MM.1S (cell line): Measurements from ENCODE around the gene DNMT3A.

Experiments
- DNase-seq: peaks from one replicate; pipeline ENCODE4 v3.0.0-alpha.2; 2015
- H2AFZ ChIP-seq: fragments of 300-600 bp; sonication (generic); 2 replicates; pipeline ENCODE4 v1.6.0; 2016; ENCODE audit warnings: antibody characterized with exemption, low read length
- H3F3A ChIP-seq: fragments of 300-600 bp; sonication (generic); 2 replicates; pipeline ENCODE4 v1.6.1; 2016; ENCODE audit warnings: mild to moderate bottlenecking, antibody characterized with exemption, low read length, moderate library complexity, mixed read lengths; ENCODE audit not compliant: insufficient read depth
- H3K27ac ChIP-seq: fragments of 300-600 bp; sonication (generic); 2 replicates; pipeline ENCODE4 v1.5.1; 2016; ENCODE audit warnings: mild to moderate bottlenecking, low read length
- H3K27me3 ChIP-seq: fragments of 300-600 bp; sonication (generic); replicated peaks from 2 replicates; pipeline ENCODE4 v1.6.0; 2016; ENCODE audit warnings: low read length; ENCODE audit not compliant: insufficient read depth
- H3K36me3 ChIP-seq: fragments of 300-600 bp; sonication (generic); replicated peaks from 2 replicates; pipeline ENCODE4 v1.6.1; 2016; ENCODE audit warnings: mild to moderate bottlenecking, low read length, mixed read lengths; ENCODE audit not compliant: insufficient read depth
- H3K4me1 ChIP-seq: fragments of 300-600 bp; sonication (generic); 2 replicates; pipeline ENCODE4 v1.6.1; 2016; ENCODE audit warnings: low read length, mixed read lengths
- H3K4me2 ChIP-seq: fragments of 300-600 bp; sonication (generic); 2 replicates; pipeline ENCODE4 v1.6.0; 2016; ENCODE audit warnings: low read depth, low read length
- H3K4me3 ChIP-seq: fragments of 300-600 bp; sonication (generic); 2 replicates; pipeline ENCODE4 v1.5.1; 2016; ENCODE audit warnings: low read length, mixed read lengths
- H3K79me2 ChIP-seq: fragments of 300-600 bp; sonication (generic); 2 replicates; pipeline ENCODE4 v1.6.1; 2016; ENCODE audit warnings: mixed run types, low read length, mixed read lengths
- H3K9ac ChIP-seq: fragments of 300-600 bp; sonication (generic); 2 replicates; pipeline ENCODE4 v1.6.1; 2016; ENCODE audit warnings: low read length, mixed read lengths
- H3K9me2 ChIP-seq: fragments of 300-600 bp; sonication (generic); replicated peaks from 2 replicates; pipeline ENCODE4 v1.6.1; 2016; ENCODE audit warnings: mild to moderate bottlenecking, low read length, mixed read lengths; ENCODE audit not compliant: insufficient read depth
- H3K9me3 ChIP-seq: fragments of 300-600 bp; sonication (generic); replicated peaks from 2 replicates; pipeline ENCODE4 v1.6.1; 2016; ENCODE audit warnings: mild to moderate bottlenecking, low read length, mixed read lengths; ENCODE audit not compliant: insufficient read depth
- H4K20me1 ChIP-seq: fragments of 300-600 bp; sonication (generic); 2 replicates; pipeline ENCODE4 v1.6.1; 2016; ENCODE audit warnings: mild to moderate bottlenecking, low read length, moderate library complexity, mixed read lengths; ENCODE audit not compliant: insufficient read depth
- EZH2 ChIP-seq: fragments of 300-600 bp; sonication (generic); optimal IDR thresholded peaks from 2 replicates; pipeline ENCODE3; 2017; ENCODE audit warnings: low read depth, mild to moderate bottlenecking, antibody characterized with exemption, low read length, mixed read lengths
- EZH2phosphoT487 ChIP-seq: fragments of 300-600 bp; sonication (generic); IDR thresholded peaks from 2 replicates; pipeline ENCODE4 v1.6.1; 2018; ENCODE audit warnings: antibody characterized with exemption, low read length
- TF ChIP-seq, protein P1 (sequence below): fragments of 300-600 bp; sonication (generic); IDR thresholded peaks from 2 replicates; pipeline ENCODE4 v1.5.1; 2016; ENCODE audit warnings: antibody characterized with exemption, low read length, mixed read lengths

Gene DNMT3A

DNA sequence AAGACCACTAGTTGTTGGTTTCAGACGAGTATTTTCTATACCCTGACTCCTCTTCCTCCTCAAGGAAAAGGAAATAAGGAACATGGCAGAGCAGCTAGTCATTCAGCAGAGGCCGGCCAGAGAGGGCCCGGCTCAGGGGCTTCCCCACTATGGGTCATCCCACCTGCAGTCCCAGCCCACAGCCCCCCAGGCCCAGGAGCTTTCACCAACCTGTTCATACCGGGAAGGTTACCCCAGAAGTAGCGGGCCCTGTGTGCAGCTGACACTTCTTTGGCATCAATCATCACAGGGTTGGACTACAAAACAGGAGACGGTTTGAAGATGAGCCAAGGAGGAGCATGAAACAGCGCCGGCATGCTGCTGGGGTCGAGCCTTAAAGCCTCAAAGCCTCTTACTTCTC is 102.8 kb downstream of the DNMT3A start:
- H3K4me2 ChIP-seq = no peak overlapping the region
- no peak for DNase-seq
- no peaks in the 10 kb centered on the region for H3F3A ChIP-seq
- no peaks in the 10 kb centered on the region for H3K27me3 ChIP-seq
- no peak overlapping the region for H3K9ac ChIP-seq
- H2AFZ ChIP-seq = no peak overlapping the region
- no peak overlapping the region for H3K27ac ChIP-seq
- no peaks in the 10 kb centered on the region for H3K9me3 ChIP-seq
- H3K36me3 ChIP-seq = no peaks in the 10 kb centered on the region
- H3K9me2 ChIP-seq = no peaks in the 10 kb centered on the region
- H3K4me3 ChIP-seq = no peak overlapping the region
- no peaks in the 10 kb centered on the region for H3K79me2 ChIP-seq
- H4K20me1 ChIP-seq = no peaks in the 10 kb centered on the region
- TF ChIP-seq, protein P1, sequence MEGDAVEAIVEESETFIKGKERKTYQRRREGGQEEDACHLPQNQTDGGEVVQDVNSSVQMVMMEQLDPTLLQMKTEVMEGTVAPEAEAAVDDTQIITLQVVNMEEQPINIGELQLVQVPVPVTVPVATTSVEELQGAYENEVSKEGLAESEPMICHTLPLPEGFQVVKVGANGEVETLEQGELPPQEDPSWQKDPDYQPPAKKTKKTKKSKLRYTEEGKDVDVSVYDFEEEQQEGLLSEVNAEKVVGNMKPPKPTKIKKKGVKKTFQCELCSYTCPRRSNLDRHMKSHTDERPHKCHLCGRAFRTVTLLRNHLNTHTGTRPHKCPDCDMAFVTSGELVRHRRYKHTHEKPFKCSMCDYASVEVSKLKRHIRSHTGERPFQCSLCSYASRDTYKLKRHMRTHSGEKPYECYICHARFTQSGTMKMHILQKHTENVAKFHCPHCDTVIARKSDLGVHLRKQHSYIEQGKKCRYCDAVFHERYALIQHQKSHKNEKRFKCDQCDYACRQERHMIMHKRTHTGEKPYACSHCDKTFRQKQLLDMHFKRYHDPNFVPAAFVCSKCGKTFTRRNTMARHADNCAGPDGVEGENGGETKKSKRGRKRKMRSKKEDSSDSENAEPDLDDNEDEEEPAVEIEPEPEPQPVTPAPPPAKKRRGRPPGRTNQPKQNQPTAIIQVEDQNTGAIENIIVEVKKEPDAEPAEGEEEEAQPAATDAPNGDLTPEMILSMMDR = no peak
- no peak for TF ChIP-seq EZH2phosphoT487
- no peaks in the 10 kb centered on the region for H3K4me1 ChIP-seq

DNA sequence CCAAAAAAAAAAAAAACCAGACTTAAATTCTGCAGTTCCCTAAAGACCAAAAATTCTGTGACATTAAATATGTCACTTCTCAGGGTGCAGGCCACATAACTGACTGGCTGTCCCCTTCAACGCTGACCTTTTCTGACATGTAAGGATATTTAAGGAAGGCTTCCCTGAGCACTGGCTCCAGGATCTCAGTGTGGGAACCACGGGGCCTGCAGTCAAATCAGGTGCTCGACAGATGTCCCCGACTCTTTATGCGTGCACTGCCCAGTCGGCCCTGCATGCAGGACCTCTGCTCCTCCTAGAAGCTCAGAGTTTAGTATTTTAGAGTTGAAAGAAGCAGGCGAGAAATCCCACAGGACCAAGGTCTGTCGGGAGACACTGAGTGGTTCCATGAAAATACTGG is 104.0 kb downstream of the DNMT3A start:
- no peak for DNase-seq
- Histone ChIP-seq H3K4me2 (no peak overlapping the region), H3K27me3 (no peaks in the 10 kb centered on the region), H3K36me3 (no peaks in the 10 kb centered on the region), H3K4me3 (no peak overlapping the region), H4K20me1 (no peaks in the 10 kb centered on the region), H3K9me3 (no peaks in the 10 kb centered on the region), H3K9me2 (no peaks in the 10 kb centered on the region), H3K9ac (no peak overlapping the region), H3K4me1 (no peaks in the 10 kb centered on the region), H3K27ac (no peak overlapping the region), H3F3A (no peaks in the 10 kb centered on the region), H3K79me2 (no peaks in the 10 kb centered on the region), H2AFZ (no peak overlapping the region)
- TF ChIP-seq, protein P1 = no peak
- TF ChIP-seq EZH2 (no peak), EZH2phosphoT487 (no peak)

DNA sequence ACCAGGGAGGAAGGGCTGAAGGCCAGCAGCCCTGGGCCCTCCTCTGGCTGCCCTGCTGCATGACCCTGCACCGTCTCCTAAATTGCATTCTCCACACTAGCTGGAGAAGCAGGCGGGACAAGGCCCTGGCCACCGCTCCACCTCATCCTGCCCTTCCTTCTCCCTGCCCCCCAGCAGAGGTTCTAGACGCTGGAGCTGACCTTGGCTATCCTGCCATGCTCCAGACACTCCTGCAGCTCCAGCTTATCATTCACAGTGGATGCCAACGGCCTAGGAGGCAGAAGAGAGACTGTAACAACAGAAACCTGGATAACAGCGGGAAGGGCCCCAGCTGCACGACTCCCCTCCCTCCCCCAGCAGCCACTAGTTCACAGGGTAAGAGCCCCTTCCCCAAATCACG is 105.0 kb downstream of the DNMT3A start:
- Histone ChIP-seq H3K27ac (no peak overlapping the region), H3K4me1 (no peaks in the 10 kb centered on the region), H3K79me2 (no peaks in the 10 kb centered on the region), H3K4me3 (no peak overlapping the region), H3K4me2 (no peak overlapping the region), H3K27me3 (no peaks in the 10 kb centered on the region), H3F3A (no peaks in the 10 kb centered on the region), H3K9me3 (no peaks in the 10 kb centered on the region), H4K20me1 (no peaks in the 10 kb centered on the region), H2AFZ (no peak overlapping the region), H3K36me3 (no peaks in the 10 kb centered on the region), H3K9ac (no peak overlapping the region), H3K9me2 (no peaks in the 10 kb centered on the region)
- TF ChIP-seq, protein P1 = no peak
- no peak for TF ChIP-seq EZH2
- no peak for TF ChIP-seq EZH2phosphoT487
- DNase-seq = no peak

DNA sequence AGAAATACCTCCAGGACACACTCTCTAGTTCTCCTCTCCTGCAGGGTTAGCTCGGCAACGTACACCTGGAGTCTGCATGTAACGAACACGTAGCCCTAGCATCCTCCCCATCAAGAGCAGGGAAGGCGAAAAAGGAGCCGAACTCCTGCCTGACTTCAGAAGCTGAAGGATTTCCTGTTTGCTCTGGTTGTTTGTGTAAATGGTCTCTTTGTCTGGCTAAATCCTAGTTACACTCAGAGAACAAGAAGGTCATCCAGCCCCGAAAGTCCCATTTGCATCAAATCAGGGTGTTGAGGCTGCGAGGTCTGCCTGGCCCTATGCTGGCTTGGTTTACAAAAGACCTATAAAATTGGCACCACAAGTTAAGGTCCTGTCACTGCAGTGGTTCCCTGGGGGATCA is 107.0 kb downstream of the DNMT3A start:
- no peak overlapping the region for H3K27ac ChIP-seq
- H3K36me3 ChIP-seq = no peaks in the 10 kb centered on the region
- no peak overlapping the region for H3K4me3 ChIP-seq
- DNase-seq = no peak
- H3K4me2 ChIP-seq = no peak overlapping the region
- no peaks in the 10 kb centered on the region for H3F3A ChIP-seq
- TF ChIP-seq, protein P1 = no peak
- TF ChIP-seq EZH2 = no peak
- no peak for TF ChIP-seq EZH2phosphoT487
- H3K27me3 ChIP-seq = no peaks in the 10 kb centered on the region
- H3K79me2 ChIP-seq = no peaks in the 10 kb centered on the region
- no peaks in the 10 kb centered on the region for H3K4me1 ChIP-seq
- H2AFZ ChIP-seq = no peak overlapping the region
- H3K9me2 ChIP-seq = no peaks in the 10 kb centered on the region
- no peaks in the 10 kb centered on the region for H3K9me3 ChIP-seq
- no peaks in the 10 kb centered on the region for H4K20me1 ChIP-seq
- no peak overlapping the region for H3K9ac ChIP-seq
